HG02943 (cell line): ENCODE measurements around the gene PFDN6.

Experiments used
- ATAC-seq: cut with Tn5 transposase; IDR thresholded peaks from one replicate; pipeline ENCODE4 v1.9.1; 2021; ENCODE audit warnings: mild to moderate bottlenecking, low read depth, moderate library complexity; ENCODE audit not compliant: unreplicated experiment

Gene PFDN6

GRCh38 chr6:33314943-33315792 lies 25.8 kb downstream of the PFDN6 start:
- no peak for ATAC-seq

- ATAC-seq: no peak
These were observed 26.6 kb downstream of the PFDN6 start for GRCh38 chr6:33315793-33316602.

- no peak for ATAC-seq
These were observed 27.4 kb downstream of the PFDN6 start for GRCh38 chr6:33316603-33317418.

GRCh38 chr6:33317419-33317668 lies 27.9 kb downstream of the PFDN6 start:
- no peak for ATAC-seq

- ATAC-seq: peak; percentile 45
These were observed 28.4 kb downstream of the PFDN6 start, which contains the start of gene ZBTB22 for GRCh38 chr6:33317669-33318425. Gene ZBTB22 (minus strand): TSS chr6:33317744. CDS start chr6:33316916, 828 bp downstream.

GRCh38 chr6:33318426-33319073 lies 29.1 kb downstream of the PFDN6 start:
- no peak for ATAC-seq

GRCh38 chr6:33319939-33320314 lies 30.5 kb downstream of the PFDN6 start:
- ATAC-seq: no peak

- no peak for ATAC-seq
These were observed 31.1 kb downstream of the PFDN6 start for GRCh38 chr6:33320315-33321181.

GRCh38 chr6:33321227-33321626 lies 31.8 kb downstream of the PFDN6 start:
- no peak for ATAC-seq

GRCh38 chr6:33323623-33323948 lies 34.2 kb downstream of the PFDN6 start:
- ATAC-seq: peak; percentile 4

- no peak for ATAC-seq
These were observed 34.7 kb downstream of the PFDN6 start for GRCh38 chr6:33324125-33324524.

- no peak for ATAC-seq
These were observed 39.7 kb downstream of the PFDN6 start for GRCh38 chr6:33329058-33329457.

- no peak for ATAC-seq
These were observed 41.3 kb downstream of the PFDN6 start for GRCh38 chr6:33330736-33331135.

- ATAC-seq: no peak
These were observed 44.3 kb downstream of the PFDN6 start for GRCh38 chr6:33333666-33334065.

GRCh38 chr6:33335916-33336315 lies 46.5 kb downstream of the PFDN6 start:
- no peak for ATAC-seq

GRCh38 chr6:33336495-33336894 lies 47.1 kb downstream of the PFDN6 start:
- no peak for ATAC-seq

GRCh38 chr6:33339193-33339592 lies 49.8 kb downstream of the PFDN6 start:
- no peak for ATAC-seq
